ENCODE data around the gene MEGF9.

DNA sequence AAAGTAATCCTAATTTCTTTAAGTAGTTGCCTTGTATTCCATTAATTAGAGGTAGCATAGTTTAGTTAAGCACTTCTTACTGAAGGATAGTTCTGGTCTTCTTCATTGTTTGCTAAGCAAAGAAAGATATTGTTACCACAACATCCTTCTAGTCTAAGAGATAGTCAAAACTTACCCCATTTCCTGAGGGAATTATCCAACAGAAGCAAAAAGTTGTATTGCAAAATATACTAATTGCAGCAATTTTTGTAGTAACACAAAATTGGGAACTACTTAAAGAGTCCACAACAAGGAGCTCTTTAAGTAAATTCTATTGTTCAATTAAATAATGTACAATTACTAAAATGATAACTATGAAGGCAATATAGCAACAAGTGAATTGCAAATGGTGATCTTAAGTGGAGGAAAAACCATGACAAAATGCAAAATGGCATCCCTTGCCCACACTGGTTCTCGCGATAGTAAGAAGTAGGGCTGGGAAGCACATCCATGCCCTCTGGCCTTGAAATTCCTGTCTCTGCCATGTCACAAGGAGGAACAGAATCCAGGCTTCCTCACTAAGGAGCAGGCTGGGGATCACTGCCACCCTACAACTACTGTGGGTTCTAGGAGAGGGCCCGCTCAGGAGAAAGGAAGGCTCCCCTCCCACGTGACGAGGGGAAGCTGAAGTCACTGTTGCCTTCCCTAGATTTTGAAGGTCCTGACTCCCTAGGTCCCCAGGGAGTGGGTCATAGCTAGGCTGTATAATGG is 23.3 kb upstream of the MEGF9 start:
- TF ChIP-seq ELF1 (IDR thresholded peaks at IDR 0.05; ENCODE audit: borderline replicate concordance, low read depth) (no peak), EZH2 (IDR thresholded peaks at IDR 0.05) (no peak), SRF (IDR thresholded peaks at IDR 0.05; ENCODE audit: low read depth) (no peak), POLR2A (IDR thresholded peaks at IDR 0.05; ENCODE audit: borderline replicate concordance, extremely low read depth, insufficient read depth, insufficient read length) (no peak), ZFX (IDR thresholded peaks at IDR 0.05) (no peak), ZNF274 (IDR thresholded peaks at IDR 0.05; ENCODE audit: low read depth, low read length) (no peak), EZH2phosphoT487 (IDR thresholded peaks at IDR 0.05; ENCODE audit: borderline replicate concordance) (no peak)
- TF ChIP-seq, protein P1, sequence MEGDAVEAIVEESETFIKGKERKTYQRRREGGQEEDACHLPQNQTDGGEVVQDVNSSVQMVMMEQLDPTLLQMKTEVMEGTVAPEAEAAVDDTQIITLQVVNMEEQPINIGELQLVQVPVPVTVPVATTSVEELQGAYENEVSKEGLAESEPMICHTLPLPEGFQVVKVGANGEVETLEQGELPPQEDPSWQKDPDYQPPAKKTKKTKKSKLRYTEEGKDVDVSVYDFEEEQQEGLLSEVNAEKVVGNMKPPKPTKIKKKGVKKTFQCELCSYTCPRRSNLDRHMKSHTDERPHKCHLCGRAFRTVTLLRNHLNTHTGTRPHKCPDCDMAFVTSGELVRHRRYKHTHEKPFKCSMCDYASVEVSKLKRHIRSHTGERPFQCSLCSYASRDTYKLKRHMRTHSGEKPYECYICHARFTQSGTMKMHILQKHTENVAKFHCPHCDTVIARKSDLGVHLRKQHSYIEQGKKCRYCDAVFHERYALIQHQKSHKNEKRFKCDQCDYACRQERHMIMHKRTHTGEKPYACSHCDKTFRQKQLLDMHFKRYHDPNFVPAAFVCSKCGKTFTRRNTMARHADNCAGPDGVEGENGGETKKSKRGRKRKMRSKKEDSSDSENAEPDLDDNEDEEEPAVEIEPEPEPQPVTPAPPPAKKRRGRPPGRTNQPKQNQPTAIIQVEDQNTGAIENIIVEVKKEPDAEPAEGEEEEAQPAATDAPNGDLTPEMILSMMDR (IDR thresholded peaks at IDR 0.05 in 2 of 3, conservative IDR thresholded peaks at IDR 0.05 in 1 of 3; ENCODE audit: borderline replicate concordance in 1 of 3, insufficient read depth in 1 of 3, low read depth in 2 of 3, low read length in 2 of 3) = no peak
